Lower leg skin (tissue), 4 donors: ENCODE results near the gene CASTOR1. TPM values are rescaled to one million over a fixed set of nuclear protein-coding genes. Genes with fewer than 3 reads are reported as not detected.

Experiments
- DNase-seq, 2 donors: peaks; one replicate each; pipeline ENCODE4 v3.0.0-alpha.2; 2019; ENCODE audit warnings: low spot score in 2 of 2
- H3K4me3 ChIP-seq: fragments of 200-600 bp; sonication (generic); 2 replicates; pipeline ENCODE4 v1.5.1; 2017; ENCODE audit warnings: mild to moderate bottlenecking, low read depth; ENCODE audit not compliant: poor library complexity, severe bottlenecking
- POLR2A ChIP-seq, 2 donors: fragments of 450-650 bp; IDR thresholded peaks; one replicate each; pipeline ENCODE4 v1.6.1; 2016 to 2017; ENCODE audit warnings: antibody characterized with exemption in 2 of 2, mild to moderate bottlenecking in 1 of 2, moderate library complexity in 1 of 2
- WGBS, 2 donors: methylation state at CpG; one replicate each; pipeline ENCODE4 v1.1.5; 2018; 5-methylcytosine and 5-hydroxymethylcytosine counted together
- intact Hi-C: fragments of 100-400 bp; cut with DNase I; formaldehyde crosslinking; loops from one replicate; pipeline ENCODE4 v1.15.0; 2023; ENCODE audit warnings: low total_unique reads
- total RNA-seq, 4 donors: library from RNA; depleted of rRNA; stranded (reverse); fragments of >200 nt; gene quantifications; one replicate each; pipeline ENCODE4 v1.1.0, GENCODE V29; 2016
- TF ChIP-seq, protein P1 (sequence below), 3 donors: fragments of 450-650 bp; IDR thresholded peaks; one replicate each; pipeline ENCODE4 v1.5.1; 2016; ENCODE audit warnings: antibody characterized with exemption in 3 of 3, mild to moderate bottlenecking in 3 of 3, moderate library complexity in 2 of 3

Gene CASTOR1
- total RNA-seq, 4 donors from 2014 or later, result 16.3 to 38.1 (median 22.6) TPM

DNA sequence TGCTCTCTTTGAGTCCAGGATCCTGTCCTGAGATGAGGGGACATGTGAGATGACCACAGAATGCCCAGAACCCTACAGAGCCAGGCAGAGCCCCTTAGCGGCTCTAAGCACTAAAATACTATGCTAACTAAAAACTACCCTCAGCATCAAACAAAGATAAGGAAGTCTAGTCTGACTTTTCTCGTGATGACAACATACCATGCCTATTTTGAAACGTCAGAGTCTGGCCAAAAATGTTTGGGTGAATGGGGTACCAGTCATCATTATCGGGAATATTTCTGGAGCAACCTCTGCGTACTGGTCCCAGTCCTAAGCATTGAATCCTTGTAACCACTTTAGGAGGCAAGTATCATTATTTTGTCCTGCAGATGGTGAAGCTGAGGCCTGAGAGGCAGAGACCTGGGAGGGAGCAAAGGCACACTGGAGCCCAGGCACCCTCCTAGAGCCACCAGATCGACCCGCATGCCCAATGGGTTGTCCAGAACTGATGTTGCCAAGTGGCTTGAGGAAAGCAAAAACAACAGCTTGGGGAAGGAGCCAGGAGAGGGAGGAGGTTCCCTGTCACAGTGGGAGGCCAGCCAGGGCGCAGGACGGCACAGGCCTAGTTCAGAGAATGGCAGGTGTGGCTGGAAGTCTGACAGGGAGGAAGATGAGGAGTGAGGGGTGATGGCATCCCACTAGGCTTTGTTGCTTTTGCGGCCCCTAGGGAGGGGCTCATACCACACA is 15.4 kb downstream of the CASTOR1 start:
- 42 to 50% methylated on average over 10 of the region's 10 CpGs for WGBS, 2 donors
- intact Hi-C loops, result no loop called here
- no peak for TF ChIP-seq POLR2A (IDR thresholded peaks at IDR 0.05)
- TF ChIP-seq, protein P1, sequence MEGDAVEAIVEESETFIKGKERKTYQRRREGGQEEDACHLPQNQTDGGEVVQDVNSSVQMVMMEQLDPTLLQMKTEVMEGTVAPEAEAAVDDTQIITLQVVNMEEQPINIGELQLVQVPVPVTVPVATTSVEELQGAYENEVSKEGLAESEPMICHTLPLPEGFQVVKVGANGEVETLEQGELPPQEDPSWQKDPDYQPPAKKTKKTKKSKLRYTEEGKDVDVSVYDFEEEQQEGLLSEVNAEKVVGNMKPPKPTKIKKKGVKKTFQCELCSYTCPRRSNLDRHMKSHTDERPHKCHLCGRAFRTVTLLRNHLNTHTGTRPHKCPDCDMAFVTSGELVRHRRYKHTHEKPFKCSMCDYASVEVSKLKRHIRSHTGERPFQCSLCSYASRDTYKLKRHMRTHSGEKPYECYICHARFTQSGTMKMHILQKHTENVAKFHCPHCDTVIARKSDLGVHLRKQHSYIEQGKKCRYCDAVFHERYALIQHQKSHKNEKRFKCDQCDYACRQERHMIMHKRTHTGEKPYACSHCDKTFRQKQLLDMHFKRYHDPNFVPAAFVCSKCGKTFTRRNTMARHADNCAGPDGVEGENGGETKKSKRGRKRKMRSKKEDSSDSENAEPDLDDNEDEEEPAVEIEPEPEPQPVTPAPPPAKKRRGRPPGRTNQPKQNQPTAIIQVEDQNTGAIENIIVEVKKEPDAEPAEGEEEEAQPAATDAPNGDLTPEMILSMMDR (IDR thresholded peaks at IDR 0.05), result no peak
- DNase-seq, result no peak
- H3K4me3 ChIP-seq, result no peak overlapping the region

DNA sequence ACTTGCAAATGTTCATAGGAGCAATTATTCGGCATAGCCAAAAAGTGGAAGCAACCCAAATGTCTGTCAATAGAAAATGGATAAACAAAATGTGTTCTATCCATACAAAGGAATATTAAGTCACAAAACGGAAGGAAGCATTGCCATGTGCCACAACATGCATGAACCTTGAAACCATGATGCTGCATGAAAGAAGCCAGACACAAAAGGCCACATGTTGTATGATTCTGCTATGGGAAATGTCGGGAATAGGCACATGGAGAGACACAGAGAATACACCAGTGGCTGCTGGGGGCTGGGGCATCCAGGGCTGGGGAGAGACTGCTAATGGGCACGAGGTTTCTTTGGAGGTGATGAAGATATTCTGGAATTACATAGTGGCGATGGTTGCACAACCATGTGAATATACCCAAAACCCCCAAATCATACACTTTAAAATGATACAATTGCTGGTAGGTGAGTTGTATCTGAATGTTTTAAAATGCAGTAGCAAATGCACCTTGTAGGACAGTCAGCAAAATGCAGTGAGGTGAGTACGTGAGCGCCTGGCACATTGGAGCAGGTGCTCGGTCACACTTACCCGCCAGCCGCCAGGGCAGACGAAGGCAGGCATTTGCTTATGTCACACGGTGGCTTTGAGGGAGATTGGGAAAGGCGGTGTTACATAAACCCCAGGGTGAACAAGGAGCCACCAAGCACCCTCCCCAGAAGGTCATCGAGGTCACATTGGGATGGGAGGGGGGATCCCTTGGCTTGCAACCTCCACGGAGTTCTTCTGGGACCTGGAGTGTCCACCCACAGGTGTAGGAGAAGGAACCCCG is 16.3 kb downstream of the CASTOR1 start:
- WGBS, 2 donors, result 76% methylated on average over 16 of the region's 16 CpGs
- intact Hi-C loops, result no loop called here
- no peak for TF ChIP-seq POLR2A (IDR thresholded peaks at IDR 0.05)
- TF ChIP-seq, protein P1 (IDR thresholded peaks at IDR 0.05), result no peak
- no peak overlapping the region for H3K4me3 ChIP-seq
- no peak for DNase-seq

DNA sequence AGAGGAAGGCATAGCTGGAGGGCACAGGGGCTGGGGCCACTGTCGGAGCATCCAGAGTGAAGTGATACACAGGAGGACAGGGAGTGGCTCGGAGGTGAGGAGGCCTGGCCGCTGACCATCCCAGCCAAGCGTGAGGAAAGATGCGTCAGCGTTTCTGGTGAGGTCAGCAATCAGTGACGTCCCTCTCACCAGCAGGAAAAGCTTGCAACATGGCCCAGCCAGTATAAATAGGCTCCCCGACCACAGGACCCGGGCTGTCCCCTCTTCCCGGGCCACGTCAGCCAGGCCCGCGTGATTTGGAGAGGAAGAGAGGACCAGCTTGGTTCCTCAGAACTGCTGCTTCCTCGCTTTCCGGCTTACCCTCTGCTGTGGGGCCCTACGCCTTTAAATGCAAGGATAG is 18.5 kb downstream of the CASTOR1 start:
- intact Hi-C loops, result no loop called here
- TF ChIP-seq, protein P1 (IDR thresholded peaks at IDR 0.05), result no peak
- TF ChIP-seq POLR2A (IDR thresholded peaks at IDR 0.05), result no peak
- DNase-seq, result peak in 1 of 2 donors; percentile 95
- 78 to 83% methylated on average over 16 of the region's 16 CpGs for WGBS, 2 donors
- no peak overlapping the region for H3K4me3 ChIP-seq

DNA sequence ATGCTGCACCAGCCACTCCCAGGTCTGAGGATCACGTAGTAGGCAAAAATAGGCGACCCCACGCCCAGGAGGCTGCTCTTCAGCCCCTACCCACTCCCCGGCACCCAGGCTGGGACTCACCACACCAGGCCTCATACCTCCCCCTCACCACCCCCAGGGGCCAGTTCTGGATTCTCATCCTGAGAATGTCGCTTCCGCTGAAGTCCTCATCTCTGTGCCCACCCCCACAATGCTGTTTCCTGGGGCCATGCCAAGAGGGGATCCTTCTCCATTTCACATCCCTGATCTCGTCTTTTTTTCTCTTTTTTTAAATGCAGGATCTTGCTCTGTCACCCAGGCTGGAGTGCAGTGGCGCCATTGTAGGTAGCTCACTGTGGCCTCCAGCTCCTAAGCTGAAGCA is 21.0 kb downstream of the CASTOR1 start:
- TF ChIP-seq POLR2A (IDR thresholded peaks at IDR 0.05), result no peak
- TF ChIP-seq, protein P1 (IDR thresholded peaks at IDR 0.05), result no peak
- intact Hi-C loops, result loop anchor here (10.0 kb wide), 1 partner anchor 216 kb away; no protein-coding TSS in a partner anchor
- WGBS, 2 donors, result 82 to 89% methylated on average over 8 of the region's 8 CpGs
- DNase-seq, result no peak
- no peak overlapping the region for H3K4me3 ChIP-seq

DNA sequence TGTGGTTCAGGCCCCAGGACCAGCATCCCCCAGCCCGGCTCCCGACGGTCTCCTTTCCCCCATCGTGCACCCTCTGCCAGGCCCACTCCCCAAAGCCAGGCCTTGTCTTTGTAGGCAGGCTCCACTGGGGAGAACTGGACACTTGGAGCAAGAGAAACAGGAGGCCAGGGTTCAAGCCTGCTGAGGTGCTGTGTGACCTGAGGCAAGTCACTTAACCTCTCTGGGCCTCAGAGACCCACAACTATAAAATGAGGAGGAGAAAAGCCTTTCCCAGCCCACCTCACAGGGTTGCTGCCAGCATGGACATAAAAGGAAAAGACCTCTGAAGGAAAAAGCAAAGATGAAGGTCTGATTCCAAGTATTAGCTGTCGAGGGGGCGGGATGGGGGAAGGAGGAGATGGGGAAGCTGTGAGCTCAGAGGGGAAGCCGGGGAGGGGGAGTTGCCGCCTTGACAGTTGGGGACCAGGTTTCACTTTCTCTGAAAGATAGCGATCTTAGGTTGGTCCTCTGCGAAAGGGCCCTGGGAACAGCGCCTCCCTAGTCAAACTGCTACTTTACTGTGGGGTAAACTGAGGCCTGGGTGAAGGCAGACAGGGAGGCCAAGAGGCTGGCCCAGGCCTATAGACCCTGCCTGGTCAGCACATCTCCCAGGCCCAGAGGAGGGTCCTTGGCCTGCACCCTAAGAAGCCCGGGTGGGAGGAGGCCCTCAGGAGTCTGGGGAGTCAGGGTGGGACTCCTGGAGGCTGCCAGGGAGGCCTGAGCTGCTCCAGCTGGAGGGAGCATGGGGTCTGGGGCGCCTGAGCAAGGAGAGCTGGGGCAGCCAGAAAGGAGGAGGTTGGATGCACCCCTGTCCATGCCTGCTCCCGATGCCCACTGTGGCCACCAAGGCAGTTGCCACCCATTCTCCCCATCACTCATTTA is 21.7 kb downstream of the CASTOR1 start:
- H3K4me3 ChIP-seq, result no peak overlapping the region
- intact Hi-C loops, result loop anchor here (10.0 kb wide), 1 partner anchor 217 kb away; no protein-coding TSS in a partner anchor
- no peak for DNase-seq
- no peak for TF ChIP-seq POLR2A (IDR thresholded peaks at IDR 0.05)
- TF ChIP-seq, protein P1 (IDR thresholded peaks at IDR 0.05), result no peak
- WGBS, 2 donors, result 76 to 77% methylated on average over 14 of the region's 14 CpGs
